ENCODE measurements around the gene MAP3K5. TPM values are rescaled to one million over a fixed set of nuclear protein-coding genes. Genes with fewer than 3 reads are reported as not detected.

MAP3K5 gene
- total RNA-seq, 4 donors from 2014 or later = 18.7 to 24.1 (median 20.7) TPM

DNA sequence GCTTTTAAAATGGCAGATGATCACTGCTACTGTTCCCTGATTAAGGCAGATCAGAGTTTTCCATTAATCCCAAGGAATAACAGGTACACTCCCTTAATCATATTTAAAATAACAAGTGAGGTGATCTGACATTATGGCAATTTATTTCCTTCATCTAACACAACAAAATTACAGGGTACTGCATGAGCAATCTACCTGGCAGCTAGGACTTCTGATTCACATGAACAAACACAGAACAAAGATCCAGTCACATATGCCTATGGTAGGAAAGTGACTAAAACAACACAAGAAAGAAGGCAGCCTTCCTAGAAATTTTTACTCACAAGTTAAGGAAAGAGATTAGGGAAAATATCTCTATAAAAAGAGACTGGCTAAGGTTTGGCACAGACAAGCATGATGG lies 275.3 kb downstream of the MAP3K5 start:
- H3K9me3 ChIP-seq = no peaks in the 10 kb centered on the region
- intact Hi-C loops (cut with DNase I) = no loop called here

DNA sequence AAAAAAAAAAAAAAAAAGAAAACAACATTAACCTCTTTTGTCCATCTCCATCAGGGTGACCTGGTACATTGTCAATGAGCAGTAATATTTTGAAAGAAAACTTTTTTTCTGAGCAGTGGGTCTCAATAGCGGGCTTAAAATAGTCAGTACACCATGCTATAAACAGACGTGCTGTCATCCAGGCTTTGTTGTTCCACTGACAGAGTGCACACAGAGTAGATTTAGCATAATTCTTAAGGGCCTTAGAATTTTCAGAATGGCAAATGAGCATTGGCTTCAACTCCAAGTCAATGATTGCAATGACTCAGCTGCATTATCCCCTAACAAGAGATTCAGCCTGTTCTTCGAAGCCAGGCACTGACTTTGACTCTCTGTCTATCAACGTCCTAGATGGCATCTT lies 277.7 kb downstream of the MAP3K5 start:
- intact Hi-C loops (cut with DNase I) = no loop called here
- no peak for DNase-seq (ENCODE audit: extremely low spot score)
- Histone ChIP-seq H3K9me3 (no peaks in the 10 kb centered on the region), H3K27me3 (no peaks in the 10 kb centered on the region), H3K36me3 (no peaks in the 10 kb centered on the region), H3K27ac (replicated peaks in 1 of 4) (no peak overlapping the region), H3K4me3 (no peak overlapping the region), H3K4me1 (no peaks in the 10 kb centered on the region)
- TF ChIP-seq, protein P1, sequence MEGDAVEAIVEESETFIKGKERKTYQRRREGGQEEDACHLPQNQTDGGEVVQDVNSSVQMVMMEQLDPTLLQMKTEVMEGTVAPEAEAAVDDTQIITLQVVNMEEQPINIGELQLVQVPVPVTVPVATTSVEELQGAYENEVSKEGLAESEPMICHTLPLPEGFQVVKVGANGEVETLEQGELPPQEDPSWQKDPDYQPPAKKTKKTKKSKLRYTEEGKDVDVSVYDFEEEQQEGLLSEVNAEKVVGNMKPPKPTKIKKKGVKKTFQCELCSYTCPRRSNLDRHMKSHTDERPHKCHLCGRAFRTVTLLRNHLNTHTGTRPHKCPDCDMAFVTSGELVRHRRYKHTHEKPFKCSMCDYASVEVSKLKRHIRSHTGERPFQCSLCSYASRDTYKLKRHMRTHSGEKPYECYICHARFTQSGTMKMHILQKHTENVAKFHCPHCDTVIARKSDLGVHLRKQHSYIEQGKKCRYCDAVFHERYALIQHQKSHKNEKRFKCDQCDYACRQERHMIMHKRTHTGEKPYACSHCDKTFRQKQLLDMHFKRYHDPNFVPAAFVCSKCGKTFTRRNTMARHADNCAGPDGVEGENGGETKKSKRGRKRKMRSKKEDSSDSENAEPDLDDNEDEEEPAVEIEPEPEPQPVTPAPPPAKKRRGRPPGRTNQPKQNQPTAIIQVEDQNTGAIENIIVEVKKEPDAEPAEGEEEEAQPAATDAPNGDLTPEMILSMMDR (IDR thresholded peaks at IDR 0.05) = no peak
- TF ChIP-seq EP300 (IDR thresholded peaks at IDR 0.05) = no peak
- TF ChIP-seq POLR2A (IDR thresholded peaks at IDR 0.05; ENCODE audit: low read depth) = no peak
- no peak for TF ChIP-seq POLR2AphosphoS5 (IDR thresholded peaks at IDR 0.05)
- 91% methylated on average over 4 of the region's 4 CpGs for WGBS

More for the DNA sequence above, 275.3 kb downstream of the MAP3K5 start:
- no peaks in the 10 kb centered on the region for H3K27me3 ChIP-seq
- DNase-seq (ENCODE audit: extremely low spot score) = no peak
- TF ChIP-seq POLR2AphosphoS5 (IDR thresholded peaks at IDR 0.05) (no peak), POLR2A (IDR thresholded peaks at IDR 0.05; ENCODE audit: low read depth) (no peak), EP300 (IDR thresholded peaks at IDR 0.05) (no peak)
- TF ChIP-seq, protein P1 (IDR thresholded peaks at IDR 0.05) = no peak
- no peaks in the 10 kb centered on the region for H3K4me1 ChIP-seq
- no peak overlapping the region for H3K4me3 ChIP-seq
- H3K36me3 ChIP-seq = no peaks in the 10 kb centered on the region
- no peak overlapping the region for H3K27ac ChIP-seq (replicated peaks in 1 of 4)

DNA sequence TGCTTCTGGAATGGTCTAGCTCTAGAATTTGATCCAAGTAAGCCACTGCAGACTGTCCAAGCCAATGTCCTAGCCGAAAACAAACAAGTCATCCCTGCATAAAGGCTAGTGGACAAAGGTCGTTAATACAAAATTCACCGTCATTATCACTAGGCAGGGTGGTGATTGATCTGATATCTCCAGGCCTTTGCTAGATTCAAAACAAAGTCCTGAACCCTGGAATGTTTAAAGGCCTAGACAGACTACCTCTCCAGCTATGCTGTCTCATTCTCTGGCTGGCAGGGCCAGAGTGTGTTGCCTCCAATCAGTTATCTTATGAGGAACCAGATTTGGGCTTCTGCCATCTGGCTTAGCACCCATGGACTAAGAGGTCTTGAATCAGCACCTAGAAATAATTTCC lies 280.4 kb downstream of the MAP3K5 start:
- H3K4me1 ChIP-seq = no peaks in the 10 kb centered on the region
- no peaks in the 10 kb centered on the region for H3K27me3 ChIP-seq
- no peak overlapping the region for H3K4me3 ChIP-seq
- no peak overlapping the region for H3K27ac ChIP-seq (replicated peaks in 1 of 4)
- TF ChIP-seq, protein P1 (IDR thresholded peaks at IDR 0.05) = no peak
- TF ChIP-seq POLR2A (IDR thresholded peaks at IDR 0.05; ENCODE audit: low read depth) (no peak), POLR2AphosphoS5 (IDR thresholded peaks at IDR 0.05) (no peak), EP300 (IDR thresholded peaks at IDR 0.05) (no peak)
- no peaks in the 10 kb centered on the region for H3K36me3 ChIP-seq
- no peaks in the 10 kb centered on the region for H3K9me3 ChIP-seq
- no peak for DNase-seq (ENCODE audit: extremely low spot score)
- 68% methylated on average over 3 of the region's 3 CpGs for WGBS
- intact Hi-C loops (cut with DNase I) = no loop called here

DNA sequence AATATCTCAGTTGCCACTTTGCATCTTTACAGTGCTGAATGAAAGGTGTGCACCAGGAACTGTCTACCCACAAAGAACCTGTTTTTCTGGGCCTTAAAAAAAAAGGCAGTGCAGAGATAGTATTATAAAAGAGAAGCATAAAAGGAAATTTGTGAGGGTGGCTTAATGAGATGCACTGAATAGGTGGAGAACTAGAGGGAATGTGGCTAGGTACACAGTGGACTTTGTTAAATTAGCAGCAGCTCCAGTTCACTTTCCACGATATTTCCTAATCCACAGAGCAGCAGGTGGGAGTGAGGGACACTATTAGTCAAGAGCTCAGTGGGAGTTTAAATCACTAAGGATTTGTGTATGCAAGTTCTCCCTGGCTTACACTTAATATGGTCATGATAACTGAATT lies 280.9 kb downstream of the MAP3K5 start:
- Histone ChIP-seq H3K27ac (replicated peaks in 1 of 4) (no peak overlapping the region), H3K27me3 (no peaks in the 10 kb centered on the region), H3K9me3 (no peaks in the 10 kb centered on the region), H3K4me3 (no peak overlapping the region), H3K4me1 (no peaks in the 10 kb centered on the region), H3K36me3 (no peaks in the 10 kb centered on the region)
- DNase-seq (ENCODE audit: extremely low spot score) = no peak
- TF ChIP-seq POLR2A (IDR thresholded peaks at IDR 0.05; ENCODE audit: low read depth) = no peak
- TF ChIP-seq EP300 (IDR thresholded peaks at IDR 0.05) = no peak
- TF ChIP-seq POLR2AphosphoS5 (IDR thresholded peaks at IDR 0.05) = no peak
- TF ChIP-seq, protein P1 (IDR thresholded peaks at IDR 0.05) = no peak
- intact Hi-C loops (cut with DNase I) = no loop called here
- WGBS = 63% methylated on average over 1 of the region's 1 CpG

DNA sequence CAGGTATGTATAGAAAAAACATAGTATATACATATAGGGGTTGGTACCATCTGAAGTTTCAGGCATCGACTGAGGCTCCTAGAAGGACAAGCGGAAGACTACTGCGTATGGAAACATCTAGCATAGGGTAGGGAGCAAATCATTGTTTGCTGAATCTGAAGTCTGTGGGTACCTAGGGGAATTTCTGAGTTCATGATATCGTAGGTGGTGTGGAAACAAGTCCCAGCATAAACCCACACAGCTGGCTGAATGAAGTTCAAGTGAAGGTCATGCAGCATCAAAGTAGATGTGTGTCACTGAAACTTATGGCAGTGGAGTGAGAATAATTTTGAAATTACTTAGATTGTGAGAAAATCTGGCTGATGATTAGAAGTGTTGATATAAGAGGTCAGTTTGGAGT lies 281.5 kb downstream of the MAP3K5 start:
- DNase-seq (ENCODE audit: extremely low spot score) = peak; percentile 17
- Histone ChIP-seq H3K9me3 (no peaks in the 10 kb centered on the region), H3K27ac (replicated peaks in 1 of 4) (no peak overlapping the region), H3K27me3 (no peaks in the 10 kb centered on the region), H3K36me3 (no peaks in the 10 kb centered on the region), H3K4me1 (no peaks in the 10 kb centered on the region), H3K4me3 (no peak overlapping the region)
- intact Hi-C loops (cut with DNase I) = no loop called here
- WGBS = 81% methylated on average over 4 of the region's 4 CpGs
- no peak for TF ChIP-seq POLR2A (IDR thresholded peaks at IDR 0.05; ENCODE audit: low read depth)
